GM12892 (cell line): ENCODE data around the gene NUDCD3.

Experiments used
- DNase-seq: peaks from one replicate; pipeline ENCODE4 v3.0.0; 2011; ENCODE audit not compliant: insufficient read length
- FAIRE-seq: peaks from 2 replicates; lab custom pipeline; 2011; peaks lifted over from hg19 to GRCh38; lab: Jason Lieb, UNC
- POLR2A ChIP-seq: IDR thresholded peaks from 2 replicates; pipeline ENCODE4 v1.6.1; 2011; ENCODE audit warnings: low read depth, low read length, control low read depth
- POLR2AphosphoS5 ChIP-seq: IDR thresholded peaks from 2 replicates; pipeline ENCODE4 v1.6.1; 2011; ENCODE audit warnings: low read depth, low read length, control low read depth
- TAF1 ChIP-seq: IDR thresholded peaks from 2 replicates; pipeline ENCODE4 v1.6.1; 2011; ENCODE audit warnings: low read depth, mild to moderate bottlenecking, control low read depth, low read length, borderline replicate concordance

NUDCD3 gene

GRCh38 chr7:44489955-44490350, 505 bp downstream of the NUDCD3 start:
- no peak for DNase-seq
- FAIRE-seq, result no peak
- TF ChIP-seq TAF1 (no peak), POLR2A (no peak)

DNA sequence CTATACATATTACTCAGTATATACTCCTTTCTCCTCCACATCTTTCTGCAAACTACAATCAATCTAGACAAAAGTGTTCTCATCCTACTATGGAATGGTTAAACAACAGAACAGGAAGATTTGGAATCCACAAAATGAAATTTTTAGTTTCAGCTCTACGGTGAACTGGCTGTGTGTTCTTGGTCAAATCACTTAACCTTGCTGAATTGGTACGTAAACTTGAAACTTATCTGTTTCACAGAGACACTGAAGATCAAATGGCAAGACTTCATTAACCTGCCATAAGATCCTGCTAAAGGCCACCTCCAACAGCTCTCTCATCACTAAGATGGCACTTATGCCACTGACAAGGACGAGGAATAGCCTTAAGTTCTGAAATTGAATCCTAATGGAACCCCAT, 1.5 kb downstream of the NUDCD3 start:
- DNase-seq (no peak), FAIRE-seq (no peak)
- TF ChIP-seq POLR2AphosphoS5, result no peak
- no peak for TF ChIP-seq TAF1
- TF ChIP-seq POLR2A, result no peak

DNA sequence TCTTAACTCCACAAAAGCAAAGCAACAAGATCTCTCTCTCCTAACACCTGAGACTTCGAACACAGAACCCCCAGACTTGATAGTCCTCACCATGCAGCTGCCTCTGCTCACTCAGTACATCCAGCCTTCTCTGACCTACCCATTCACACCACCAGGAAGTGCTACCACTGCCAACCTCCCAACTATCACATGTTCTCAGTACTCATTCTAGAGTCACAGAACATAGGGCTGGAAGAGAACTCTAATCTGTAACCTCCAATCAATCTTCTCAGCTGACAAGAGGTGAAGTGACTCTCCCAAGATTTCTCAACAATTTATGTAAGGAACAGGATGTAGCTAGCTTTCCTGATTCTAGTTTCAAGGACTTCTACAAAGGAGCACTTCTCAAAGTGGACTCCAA, 3.8 kb downstream of the NUDCD3 start:
- TF ChIP-seq POLR2A, result no peak
- no peak for TF ChIP-seq TAF1
- TF ChIP-seq POLR2AphosphoS5, result no peak
- DNase-seq (no peak), FAIRE-seq (no peak)

GRCh38 chr7:44486001-44486400, 4.5 kb downstream of the NUDCD3 start:
- no peak for FAIRE-seq
- no peak for TF ChIP-seq POLR2AphosphoS5
- TF ChIP-seq TAF1, result no peak
- no peak for TF ChIP-seq POLR2A
- DNase-seq, result no peak

DNA sequence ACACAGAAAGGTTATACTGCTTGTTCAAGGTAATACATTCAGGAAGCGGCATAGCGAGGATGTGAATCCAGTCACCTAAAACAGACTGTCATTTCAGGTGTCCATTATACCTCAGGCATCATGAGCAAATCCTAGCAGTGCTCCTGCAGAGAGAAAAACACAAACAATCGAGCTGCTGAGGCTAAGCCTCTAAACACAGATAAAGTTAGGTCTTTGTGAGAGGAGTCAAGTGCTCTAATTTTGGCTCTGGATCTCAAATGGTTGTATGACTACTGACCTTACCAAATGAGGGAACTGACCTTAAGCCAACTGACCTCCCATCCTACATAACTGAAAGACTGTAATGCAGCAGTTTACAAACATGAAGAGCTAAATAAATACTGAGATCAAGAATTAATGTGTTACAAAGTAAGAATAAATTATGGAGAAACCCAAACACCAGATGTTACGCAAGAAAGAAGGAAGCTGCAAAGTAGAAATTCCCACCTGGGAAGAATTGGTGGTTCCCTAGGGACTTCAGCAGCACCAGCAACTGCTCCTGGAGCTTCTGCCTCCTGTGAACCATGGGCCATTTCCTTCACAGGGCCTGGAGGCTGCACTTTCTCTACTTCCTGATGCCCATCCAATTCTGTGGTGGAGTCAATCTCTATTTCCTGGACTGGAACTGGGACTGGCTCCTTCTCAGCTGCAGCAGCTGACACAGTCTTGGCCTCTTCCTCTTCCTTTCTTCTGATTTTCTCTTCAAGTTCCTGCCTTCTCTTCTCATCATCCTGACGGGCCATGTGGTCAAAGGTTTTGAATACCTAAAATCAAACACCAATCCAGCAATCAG, 5.8 kb downstream of the NUDCD3 start:
- DNase-seq (no peak), FAIRE-seq (no peak)
- TF ChIP-seq TAF1, result no peak
- no peak for TF ChIP-seq POLR2A
- TF ChIP-seq POLR2AphosphoS5, result no peak

- TF ChIP-seq TAF1 (no peak), POLR2AphosphoS5 (no peak), POLR2A (no peak)
- no peak for FAIRE-seq
- no peak for DNase-seq
These were observed 7.7 kb downstream of the NUDCD3 start for GRCh38 chr7:44482502-44483485.

GRCh38 chr7:44477938-44478337, 12.5 kb downstream of the NUDCD3 start:
- FAIRE-seq (no peak), DNase-seq (no peak)
- TF ChIP-seq TAF1 (no peak), POLR2A (no peak)

DNA sequence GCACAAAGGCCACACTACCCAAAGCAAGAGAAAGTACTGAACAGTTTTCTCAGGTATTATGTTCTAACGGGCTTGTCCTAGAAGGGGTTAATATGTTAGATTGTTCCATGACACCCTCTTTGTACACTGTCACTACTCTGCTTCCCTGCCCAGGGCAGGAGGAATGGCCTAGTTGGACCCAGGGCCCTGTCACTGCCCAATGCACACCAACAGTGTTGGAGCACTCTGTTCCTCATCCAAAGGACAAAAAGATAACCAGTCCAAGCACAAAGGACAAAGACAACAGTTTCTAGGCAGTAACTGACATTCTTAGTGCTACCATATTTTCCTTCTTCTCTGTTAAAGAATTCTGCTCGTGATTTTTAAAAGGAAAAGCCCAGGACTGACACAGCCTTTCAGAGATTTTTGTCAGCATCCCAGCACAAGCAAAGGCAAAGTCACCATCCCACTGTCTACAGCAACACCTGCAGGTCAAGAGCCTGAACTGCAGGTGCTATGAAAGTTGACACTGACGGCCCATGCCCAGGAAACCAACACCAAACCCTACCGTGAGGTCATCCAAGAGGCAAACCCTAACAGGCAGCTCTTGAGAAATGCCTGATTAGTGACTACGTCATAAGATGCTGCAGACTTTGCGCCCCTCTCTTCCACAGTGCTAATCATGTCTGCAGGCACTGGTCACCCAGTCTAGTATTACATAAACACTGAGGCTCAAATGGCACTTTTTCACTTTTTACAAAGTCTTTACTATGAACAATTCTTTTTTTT, 13.2 kb downstream of the NUDCD3 start:
- peak; percentile 96 for FAIRE-seq
- TF ChIP-seq TAF1 (no peak), POLR2AphosphoS5 (no peak), POLR2A (no peak)

DNA sequence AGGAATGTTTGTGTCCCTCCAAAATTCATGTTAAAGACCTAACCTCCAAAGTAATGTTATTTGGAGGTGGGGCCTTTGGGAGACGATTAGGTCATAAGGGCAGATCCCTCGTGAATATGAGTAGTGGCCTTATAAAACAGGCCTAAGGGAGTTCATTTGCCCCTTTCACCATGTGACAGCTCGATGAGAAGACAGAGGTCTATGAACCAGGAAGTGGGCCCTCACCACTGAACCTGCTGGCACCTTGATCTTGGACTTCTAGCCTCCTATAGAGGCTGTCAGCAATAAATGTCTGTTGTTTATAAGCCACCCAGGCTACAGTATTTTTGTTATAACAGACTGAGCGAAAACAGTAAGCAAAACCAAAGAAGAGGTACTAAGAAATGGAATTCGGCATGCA, 14.1 kb downstream of the NUDCD3 start:
- TF ChIP-seq POLR2A, result no peak
- no peak for TF ChIP-seq POLR2AphosphoS5
- TF ChIP-seq TAF1, result no peak
- FAIRE-seq (no peak), DNase-seq (no peak)

More for the DNA sequence above, 13.2 kb downstream of the NUDCD3 start:
- no peak for DNase-seq

DNA sequence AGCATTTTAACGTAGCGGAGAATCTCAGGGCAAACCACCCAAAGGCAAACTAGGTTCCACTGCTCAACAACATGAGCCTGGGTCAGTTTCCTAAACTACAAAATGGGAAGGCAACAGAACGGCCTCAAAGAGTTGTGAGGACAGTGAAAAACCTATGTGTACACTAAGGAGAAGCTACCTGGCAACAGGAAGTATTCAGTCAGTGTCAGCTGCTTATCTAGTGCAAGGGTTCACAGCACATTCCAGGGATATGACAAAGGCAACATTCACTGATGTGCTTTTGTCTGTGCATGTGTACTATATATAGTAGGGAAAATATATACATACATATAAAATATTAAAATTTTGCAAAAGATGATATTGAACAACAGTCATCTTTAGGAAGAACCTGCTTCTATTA, 17.2 kb downstream of the NUDCD3 start:
- TF ChIP-seq TAF1 (no peak), POLR2AphosphoS5 (no peak)
- no peak for DNase-seq
- no peak for FAIRE-seq

- no peak for DNase-seq
- FAIRE-seq, result no peak
- no peak for TF ChIP-seq TAF1
- no peak for TF ChIP-seq POLR2A
- TF ChIP-seq POLR2AphosphoS5, result no peak
These were observed 17.6 kb downstream of the NUDCD3 start for GRCh38 chr7:44472843-44473242.
